Astrocyte (in vitro differentiated cells and primary cell): ENCODE measurements around the gene CFAP58. TPM values are rescaled to one million over a fixed set of nuclear protein-coding genes. Genes with fewer than 3 reads are reported as not detected.
"Not testable (repeated sequence)": the region's sequence is repeated elsewhere in the genome, so short reads cannot be mapped to it uniquely, and the experiment has no call there.

Experiments used
- DNase-seq: peaks from one replicate; pipeline ENCODE4 v3.0.0-alpha.2; 2010; ENCODE audit warnings: low read depth
- FAIRE-seq: peaks from 2 replicates; lab custom pipeline; 2011; peaks lifted over from hg19 to GRCh38; lab: Jason Lieb, UNC
- H2AFZ ChIP-seq: 2 replicates; pipeline ENCODE4 v1.6.0; 2012; ENCODE audit warnings: low read depth, low read length, inconsistent platforms
- H3K27ac ChIP-seq: 2 replicates; pipeline ENCODE4 v1.5.1; 2011; ENCODE audit warnings: low read depth, low read length, inconsistent platforms
- H3K27me3 ChIP-seq: 2 replicates; pipeline ENCODE4 v1.6.0; 2011; ENCODE audit warnings: low read length, inconsistent platforms; ENCODE audit not compliant: insufficient read depth
- H3K36me3 ChIP-seq: 2 replicates; pipeline ENCODE4 v1.5.1; 2011; ENCODE audit warnings: low read length, inconsistent platforms; ENCODE audit not compliant: insufficient read depth
- H3K4me1 ChIP-seq: 2 replicates; pipeline ENCODE4 v1.5.1; 2011; ENCODE audit warnings: low read length, inconsistent platforms; ENCODE audit not compliant: insufficient read depth
- H3K4me2 ChIP-seq: 2 replicates; pipeline ENCODE4 v1.6.0; 2012; ENCODE audit warnings: low read length, inconsistent platforms
- H3K4me3 ChIP-seq: 2 replicates; pipeline ENCODE4 v1.5.1; 2011; ENCODE audit warnings: low read depth, mild to moderate bottlenecking, low read length, inconsistent platforms; ENCODE audit not compliant: insufficient read depth
- H3K79me2 ChIP-seq: 2 replicates; pipeline ENCODE4 v1.6.0; 2012; ENCODE audit warnings: mild to moderate bottlenecking, low read length, inconsistent platforms; ENCODE audit not compliant: insufficient read depth
- H3K9ac ChIP-seq: 2 replicates; pipeline ENCODE4 v1.6.0; 2012; ENCODE audit warnings: mild to moderate bottlenecking, low read length, inconsistent platforms
- H3K9me3 ChIP-seq: 2 replicates; pipeline ENCODE4 v1.5.1; 2012; ENCODE audit warnings: low read depth, mild to moderate bottlenecking, low read length, inconsistent platforms; ENCODE audit not compliant: insufficient read depth
- H4K20me1 ChIP-seq: 2 replicates; pipeline ENCODE4 v1.6.0; 2012; ENCODE audit warnings: low read length, inconsistent platforms; ENCODE audit not compliant: insufficient read depth
- H3K27ac Mint-ChIP-seq: one replicate; pipeline ENCODE4 v1.8.0; 2021; ENCODE audit warnings: mild to moderate bottlenecking, mixed read lengths; ENCODE audit not compliant: unreplicated experiment
- H3K27me3 Mint-ChIP-seq: one replicate; pipeline ENCODE4 v1.8.0; 2021; ENCODE audit warnings: low read depth, mixed read lengths; ENCODE audit not compliant: unreplicated experiment
- H3K36me3 Mint-ChIP-seq: one replicate; pipeline ENCODE4 v1.8.0; 2021; ENCODE audit warnings: low read depth, mixed read lengths; ENCODE audit not compliant: unreplicated experiment
- H3K4me1 Mint-ChIP-seq: one replicate; pipeline ENCODE4 v1.8.0; 2021; ENCODE audit warnings: low read depth, mixed read lengths; ENCODE audit not compliant: unreplicated experiment
- H3K4me3 Mint-ChIP-seq: one replicate; pipeline ENCODE4 v1.8.0; 2021; ENCODE audit warnings: mild to moderate bottlenecking, moderate library complexity, mixed read lengths; ENCODE audit not compliant: unreplicated experiment
- H3K9me3 Mint-ChIP-seq: one replicate; pipeline ENCODE4 v1.8.0; 2021; ENCODE audit warnings: mild to moderate bottlenecking, mixed read lengths; ENCODE audit not compliant: unreplicated experiment
- EZH2 ChIP-seq: IDR thresholded peaks from 2 replicates; pipeline ENCODE4 v1.6.1; 2012; ENCODE audit warnings: mild to moderate bottlenecking, low read length, inconsistent platforms; ENCODE audit not compliant: insufficient read depth
- total RNA-seq: library from RNA; stranded (reverse); gene quantifications from 2 replicates; pipeline ENCODE4 v1.2.1, GENCODE V29; 2021
- TF ChIP-seq, protein P1 (sequence below): IDR thresholded peaks from 2 replicates; pipeline ENCODE4 v1.5.1; 2011; ENCODE audit warnings: low read depth, mild to moderate bottlenecking, inconsistent platforms, low read length, moderate library complexity; ENCODE audit not compliant: insufficient read depth

CFAP58 gene
- total RNA-seq, 1 donor from 2014 or later: 0.86 TPM

DNA sequence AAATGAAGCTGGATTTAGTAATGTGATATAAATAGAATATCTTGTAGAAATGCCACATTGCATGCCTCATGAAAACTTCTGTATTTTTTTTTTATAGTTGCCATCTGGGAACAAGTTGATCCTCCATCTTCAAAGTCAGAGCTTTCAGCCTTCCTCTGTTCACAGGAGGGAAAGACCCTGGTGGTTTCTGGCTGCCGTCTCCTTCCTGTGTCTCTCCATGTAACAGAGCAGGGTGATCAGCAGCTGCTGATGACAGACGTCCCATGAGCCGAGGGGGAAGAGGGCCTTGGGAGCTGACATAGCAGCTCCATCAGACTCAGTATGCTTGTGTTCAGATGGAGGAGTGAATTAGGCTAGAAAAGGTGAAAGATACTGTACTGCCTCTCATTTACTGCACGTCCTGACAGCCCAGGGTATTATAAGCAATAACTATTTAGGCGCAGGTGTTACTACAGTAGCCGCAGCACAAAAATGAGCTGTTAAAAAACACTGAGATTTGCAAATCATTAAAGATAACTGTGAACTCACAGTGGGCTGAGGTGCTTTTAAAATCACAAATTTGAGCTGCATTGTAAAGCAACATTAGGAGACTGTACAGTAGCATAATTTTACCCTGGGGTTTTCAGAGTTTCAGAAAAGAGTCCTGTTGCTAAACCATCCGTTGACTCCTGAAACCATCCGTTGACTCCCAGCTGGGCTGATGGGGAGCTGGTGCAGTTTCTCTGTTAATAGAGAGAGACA is 103.3 kb downstream of the CFAP58 start:
- peaks cover 7% of the 10 kb centered on the region for H3K27me3 Mint-ChIP-seq
- Histone ChIP-seq H3K9me3 (no peaks in the 10 kb centered on the region), H3K27ac (no peak overlapping the region)

GRCh38 chr10:104457543-104457828 is 103.9 kb downstream of the CFAP58 start:
- Histone ChIP-seq H3K36me3 (no peaks in the 10 kb centered on the region), H4K20me1 (no peaks in the 10 kb centered on the region), H3K27ac (no peak overlapping the region), H3K9ac (no peak overlapping the region), H3K4me3 (no peak overlapping the region), H2AFZ (no peak overlapping the region), H3K4me1 (no peaks in the 10 kb centered on the region), H3K4me2 (no peak overlapping the region), H3K27me3 (no peaks in the 10 kb centered on the region), H3K79me2 (no peaks in the 10 kb centered on the region), H3K9me3 (no peaks in the 10 kb centered on the region)
- peaks cover 7% of the 10 kb centered on the region for H3K27me3 Mint-ChIP-seq
- H3K36me3 Mint-ChIP-seq: peaks cover 1% of the 10 kb centered on the region
- no peak for TF ChIP-seq EZH2
- TF ChIP-seq, protein P1, sequence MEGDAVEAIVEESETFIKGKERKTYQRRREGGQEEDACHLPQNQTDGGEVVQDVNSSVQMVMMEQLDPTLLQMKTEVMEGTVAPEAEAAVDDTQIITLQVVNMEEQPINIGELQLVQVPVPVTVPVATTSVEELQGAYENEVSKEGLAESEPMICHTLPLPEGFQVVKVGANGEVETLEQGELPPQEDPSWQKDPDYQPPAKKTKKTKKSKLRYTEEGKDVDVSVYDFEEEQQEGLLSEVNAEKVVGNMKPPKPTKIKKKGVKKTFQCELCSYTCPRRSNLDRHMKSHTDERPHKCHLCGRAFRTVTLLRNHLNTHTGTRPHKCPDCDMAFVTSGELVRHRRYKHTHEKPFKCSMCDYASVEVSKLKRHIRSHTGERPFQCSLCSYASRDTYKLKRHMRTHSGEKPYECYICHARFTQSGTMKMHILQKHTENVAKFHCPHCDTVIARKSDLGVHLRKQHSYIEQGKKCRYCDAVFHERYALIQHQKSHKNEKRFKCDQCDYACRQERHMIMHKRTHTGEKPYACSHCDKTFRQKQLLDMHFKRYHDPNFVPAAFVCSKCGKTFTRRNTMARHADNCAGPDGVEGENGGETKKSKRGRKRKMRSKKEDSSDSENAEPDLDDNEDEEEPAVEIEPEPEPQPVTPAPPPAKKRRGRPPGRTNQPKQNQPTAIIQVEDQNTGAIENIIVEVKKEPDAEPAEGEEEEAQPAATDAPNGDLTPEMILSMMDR: no peak
- H3K4me3 Mint-ChIP-seq: no peak overlapping the region
- FAIRE-seq (no peak), DNase-seq (no peak)
- no peak overlapping the region for H3K27ac Mint-ChIP-seq
- no peaks in the 10 kb centered on the region for H3K9me3 Mint-ChIP-seq
- H3K4me1 Mint-ChIP-seq: no peaks in the 10 kb centered on the region

More for the DNA sequence above, 103.3 kb downstream of the CFAP58 start:
- H3K9ac ChIP-seq: no peak overlapping the region
- no peaks in the 10 kb centered on the region for H3K4me1 Mint-ChIP-seq
- H4K20me1 ChIP-seq: no peaks in the 10 kb centered on the region
- TF ChIP-seq, protein P1: no peak
- TF ChIP-seq EZH2: no peak
- H2AFZ ChIP-seq: no peak overlapping the region
- no peaks in the 10 kb centered on the region for H3K36me3 ChIP-seq
- no peak overlapping the region for H3K4me2 ChIP-seq
- peaks cover 1% of the 10 kb centered on the region for H3K36me3 Mint-ChIP-seq
- H3K9me3 Mint-ChIP-seq: no peaks in the 10 kb centered on the region
- no peaks in the 10 kb centered on the region for H3K4me1 ChIP-seq
- no peaks in the 10 kb centered on the region for H3K79me2 ChIP-seq
- DNase-seq (no peak), FAIRE-seq (no peak)
- no peak overlapping the region for H3K27ac Mint-ChIP-seq
- H3K4me3 Mint-ChIP-seq: no peak overlapping the region
- no peaks in the 10 kb centered on the region for H3K27me3 ChIP-seq
- H3K4me3 ChIP-seq: no peak overlapping the region

DNA sequence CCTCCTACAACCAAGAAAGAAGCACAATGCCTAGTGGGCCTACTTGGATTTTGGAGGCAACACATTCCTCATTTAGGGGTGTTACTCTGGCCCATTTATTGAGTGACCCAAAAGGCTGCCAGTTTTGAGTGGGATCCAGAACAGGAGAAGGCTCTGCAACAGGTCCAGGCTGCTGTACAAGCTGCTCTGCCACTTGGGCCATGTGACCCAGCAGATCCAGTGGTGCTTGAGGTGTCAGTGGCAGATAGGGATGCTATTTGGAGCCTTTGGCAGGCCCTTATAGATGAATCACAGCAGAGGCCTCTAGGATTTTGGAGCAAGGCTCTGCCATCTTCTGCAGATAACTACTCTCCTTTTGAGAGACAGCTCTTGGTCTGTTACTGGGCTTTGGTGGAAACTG is 111.9 kb downstream of the CFAP58 start:
- not testable (repeated sequence) for H3K27me3 Mint-ChIP-seq, H3K4me1 ChIP-seq, FAIRE-seq, H3K4me3 ChIP-seq, H3K9me3 ChIP-seq, H3K9ac ChIP-seq, H2AFZ ChIP-seq, H3K4me1 Mint-ChIP-seq, H4K20me1 ChIP-seq, H3K27ac ChIP-seq, H3K36me3 ChIP-seq, H3K79me2 ChIP-seq, H3K27me3 ChIP-seq, H3K4me2 ChIP-seq, H3K4me3 Mint-ChIP-seq, DNase-seq, H3K36me3 Mint-ChIP-seq, H3K27ac Mint-ChIP-seq
- peaks cover 21% of the 10 kb centered on the region for H3K9me3 Mint-ChIP-seq

GRCh38 chr10:104468818-104469217 is 115.2 kb downstream of the CFAP58 start:
- H3K27me3 Mint-ChIP-seq, H3K27me3 ChIP-seq, H3K36me3 ChIP-seq, H2AFZ ChIP-seq, H3K4me1 ChIP-seq, H4K20me1 ChIP-seq, H3K9ac ChIP-seq, H3K36me3 Mint-ChIP-seq, FAIRE-seq, H3K27ac Mint-ChIP-seq, H3K4me3 ChIP-seq, DNase-seq, H3K79me2 ChIP-seq, H3K4me3 Mint-ChIP-seq, H3K4me2 ChIP-seq, H3K9me3 ChIP-seq, H3K27ac ChIP-seq: not testable (repeated sequence)
- Mint-ChIP-seq H3K4me1 (peaks cover 13% of the 10 kb centered on the region), H3K9me3 (peaks cover 14% of the 10 kb centered on the region)
